Transverse colon (tissue), 3 donors: ENCODE results near the gene SRRM1.

Source experiments
- EP300 ChIP-seq: sonication (generic); formaldehyde crosslinking; IDR thresholded peaks from one replicate; pipeline ENCODE4 v1.6.1; 2017; ENCODE audit warnings: antibody characterized with exemption, low read depth
- POLR2A ChIP-seq: fragments of 450-650 bp; IDR thresholded peaks from one replicate; pipeline ENCODE4 v1.6.1; 2016; ENCODE audit warnings: antibody characterized with exemption, mild to moderate bottlenecking, moderate library complexity
- TF ChIP-seq, protein P1 (sequence below), 5 experiments: fragments of 200-600 bp in 3 of 5; fragments of 450-650 bp in 2 of 5; sonication (generic) in 3 of 5; IDR thresholded peaks; 1 replicate in 2 of 5; 2 replicates in 3 of 5; pipeline ENCODE4 v1.5.1; 2016 to 2017; ENCODE audit warnings: antibody characterized with exemption in 5 of 5, inconsistent platforms in 3 of 5, mild to moderate bottlenecking in 2 of 5, moderate library complexity in 1 of 5

DNA sequence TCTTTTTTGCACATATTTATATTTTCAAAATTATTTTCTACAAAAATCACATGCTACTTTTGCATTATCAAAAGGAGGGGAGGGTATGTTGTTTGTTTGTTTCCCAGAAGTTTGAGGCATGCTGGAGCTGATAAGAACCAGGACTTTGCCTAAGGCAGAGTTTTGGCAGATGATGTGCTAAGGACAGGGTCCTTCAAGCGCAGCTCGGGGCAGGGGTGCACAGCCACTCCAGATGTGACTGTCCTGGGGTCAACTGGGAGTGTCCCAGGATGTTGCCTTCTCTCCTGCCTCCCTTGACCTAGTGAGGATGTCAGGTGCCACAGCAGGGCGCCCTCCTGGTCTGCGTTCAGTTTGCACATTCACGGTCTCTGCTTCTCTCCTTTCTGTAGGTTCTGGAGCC is 42.6 kb upstream of the SRRM1 start:
- TF ChIP-seq EP300, result no peak
- TF ChIP-seq, protein P1, sequence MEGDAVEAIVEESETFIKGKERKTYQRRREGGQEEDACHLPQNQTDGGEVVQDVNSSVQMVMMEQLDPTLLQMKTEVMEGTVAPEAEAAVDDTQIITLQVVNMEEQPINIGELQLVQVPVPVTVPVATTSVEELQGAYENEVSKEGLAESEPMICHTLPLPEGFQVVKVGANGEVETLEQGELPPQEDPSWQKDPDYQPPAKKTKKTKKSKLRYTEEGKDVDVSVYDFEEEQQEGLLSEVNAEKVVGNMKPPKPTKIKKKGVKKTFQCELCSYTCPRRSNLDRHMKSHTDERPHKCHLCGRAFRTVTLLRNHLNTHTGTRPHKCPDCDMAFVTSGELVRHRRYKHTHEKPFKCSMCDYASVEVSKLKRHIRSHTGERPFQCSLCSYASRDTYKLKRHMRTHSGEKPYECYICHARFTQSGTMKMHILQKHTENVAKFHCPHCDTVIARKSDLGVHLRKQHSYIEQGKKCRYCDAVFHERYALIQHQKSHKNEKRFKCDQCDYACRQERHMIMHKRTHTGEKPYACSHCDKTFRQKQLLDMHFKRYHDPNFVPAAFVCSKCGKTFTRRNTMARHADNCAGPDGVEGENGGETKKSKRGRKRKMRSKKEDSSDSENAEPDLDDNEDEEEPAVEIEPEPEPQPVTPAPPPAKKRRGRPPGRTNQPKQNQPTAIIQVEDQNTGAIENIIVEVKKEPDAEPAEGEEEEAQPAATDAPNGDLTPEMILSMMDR (IDR thresholded peaks at IDR 0.05), result no peak
- TF ChIP-seq POLR2A, result no peak
